Fibroblast of skin of abdomen (primary cell): ENCODE results near the gene PDE11A.
"Not testable (repeated sequence)": the region's sequence is repeated elsewhere in the genome, so short reads cannot be mapped to it uniquely, and the experiment has no call there.

ENCODE experiments used
- DNase-seq: peaks from one replicate; pipeline ENCODE4 v3.0.0-alpha.2; 2013

PDE11A gene

GRCh38 chr2:177881921-177882320, 190.7 kb downstream of the PDE11A start:
- DNase-seq = no peak

GRCh38 chr2:177881008-177881747, 191.4 kb downstream of the PDE11A start:
- DNase-seq = no peak

- DNase-seq = no peak
Measured at GRCh38 chr2:177880285-177880684, 192.3 kb downstream of the PDE11A start.

GRCh38 chr2:177876950-177877349, 195.6 kb downstream of the PDE11A start:
- no peak for DNase-seq

GRCh38 chr2:177874686-177875085, 197.9 kb downstream of the PDE11A start:
- no peak for DNase-seq

- no peak for DNase-seq
Measured at GRCh38 chr2:177873915-177874314, 198.7 kb downstream of the PDE11A start.

- DNase-seq = no peak
Measured at GRCh38 chr2:177872286-177872685, 200.3 kb downstream of the PDE11A start.

- DNase-seq = no peak
Measured at GRCh38 chr2:177869912-177870311, 202.7 kb downstream of the PDE11A start.

- DNase-seq = no peak
Measured at GRCh38 chr2:177869209-177869608, 203.4 kb downstream of the PDE11A start.

- no peak for DNase-seq
Measured at GRCh38 chr2:177868806-177869205, 203.8 kb downstream of the PDE11A start.

GRCh38 chr2:177857538-177857937, 215.0 kb downstream of the PDE11A start:
- DNase-seq = no peak

GRCh38 chr2:177852389-177852788, 220.2 kb downstream of the PDE11A start:
- DNase-seq = no peak

GRCh38 chr2:177843188-177843587, 229.4 kb downstream of the PDE11A start:
- DNase-seq = no peak

- DNase-seq = no peak
Measured at GRCh38 chr2:177842243-177842642, 230.3 kb downstream of the PDE11A start.

GRCh38 chr2:177835418-177836204, 237.0 kb downstream of the PDE11A start:
- DNase-seq = not testable (repeated sequence)

- DNase-seq = no peak
Measured at GRCh38 chr2:177832611-177833433, 239.8 kb downstream of the PDE11A start.

GRCh38 chr2:177830881-177831386, 241.6 kb downstream of the PDE11A start:
- DNase-seq = no peak

- no peak for DNase-seq
Measured at GRCh38 chr2:177828557-177828956, 244.0 kb downstream of the PDE11A start.

- no peak for DNase-seq
Measured at GRCh38 chr2:177826897-177827296, 245.7 kb downstream of the PDE11A start.

- DNase-seq = no peak
Measured at GRCh38 chr2:177822941-177823340, 249.6 kb downstream of the PDE11A start.

- no peak for DNase-seq
Measured at GRCh38 chr2:177818412-177818811, 254.2 kb downstream of the PDE11A start.

- no peak for DNase-seq
Measured at GRCh38 chr2:177817300-177817699, 255.3 kb downstream of the PDE11A start.

GRCh38 chr2:177816766-177817165, 255.8 kb downstream of the PDE11A start:
- no peak for DNase-seq
